Neutrophil (primary cell): ENCODE data around the gene PCARE.

Experiments used
- H3K27ac ChIP-seq: fragments of 200-600 bp; sonication (generic); 2 replicates; pipeline ENCODE4 v1.5.1; 2016; ENCODE audit warnings: mild to moderate bottlenecking, moderate library complexity
- H3K27me3 ChIP-seq: fragments of 200-600 bp; sonication (generic); 2 replicates; pipeline ENCODE4 v1.6.0; 2016; ENCODE audit warnings: mild to moderate bottlenecking
- H3K36me3 ChIP-seq: fragments of 200-600 bp; sonication (generic); 2 replicates; pipeline ENCODE4 v1.5.1; 2017
- H3K4me1 ChIP-seq, 2 experiments: fragments of 200-600 bp in 1 of 2; sonication (generic) in 1 of 2; 1 replicate in 1 of 2; 2 replicates in 1 of 2; pipeline versions ENCODE4 v1.5.1 to v1.6.1; 2013 to 2016; ENCODE audit warnings: low read depth in 1 of 2, low read length in 1 of 2, mild to moderate bottlenecking in 1 of 2, moderate library complexity in 1 of 2; ENCODE audit not compliant: control insufficient read depth in 1 of 2, insufficient read depth in 1 of 2
- H3K4me3 ChIP-seq, 2 experiments: fragments of 200-600 bp in 1 of 2; sonication (generic) in 1 of 2; 1 replicate in 1 of 2; 2 replicates in 1 of 2; pipeline ENCODE4 v1.5.1; 2013 to 2016; ENCODE audit warnings: low read depth in 1 of 2, low read length in 1 of 2, mild to moderate bottlenecking in 1 of 2, moderate library complexity in 1 of 2
- H3K9me3 ChIP-seq: fragments of 200-600 bp; sonication (generic); 2 replicates; pipeline ENCODE4 v1.5.1; 2016
- CTCF ChIP-seq: fragments of 200-600 bp; sonication (generic); IDR thresholded peaks from 2 replicates; pipeline ENCODE4 v1.5.1; 2016; ENCODE audit warnings: antibody characterized with exemption

PCARE gene

DNA sequence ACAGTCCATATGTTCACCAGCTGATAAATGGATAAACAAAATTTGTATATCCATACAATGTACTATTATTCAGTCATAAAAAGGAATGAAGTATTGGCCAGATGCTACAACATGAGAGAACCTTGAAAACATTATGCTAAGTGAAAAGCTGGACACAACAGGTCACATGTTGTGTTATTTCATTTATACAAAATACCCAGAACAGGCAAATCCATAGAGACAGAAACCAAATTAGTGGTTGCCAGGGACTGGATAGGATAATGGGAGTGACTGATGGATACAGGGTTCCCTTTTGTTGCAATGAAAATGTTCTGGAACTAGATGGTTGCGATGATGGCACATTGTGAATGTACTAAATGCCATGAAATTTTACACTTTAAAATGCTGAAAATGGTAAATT is 10.2 kb upstream of the PCARE start:
- no peak overlapping the region for H3K4me3 ChIP-seq
- H3K27me3 ChIP-seq, result no peaks in the 10 kb centered on the region
- H3K36me3 ChIP-seq, result no peaks in the 10 kb centered on the region
- TF ChIP-seq CTCF, result no peak
- H3K9me3 ChIP-seq, result no peaks in the 10 kb centered on the region
- H3K27ac ChIP-seq, result no peak overlapping the region
- H3K4me1 ChIP-seq, result peaks cover 13 to 15% of the 10 kb centered on the region in 2 experiments

- Histone ChIP-seq H3K4me3 (no peak overlapping the region), H3K27ac (no peak overlapping the region), H3K27me3 (no peaks in the 10 kb centered on the region), H3K9me3 (no peaks in the 10 kb centered on the region), H3K4me1 (peaks cover 13 to 15% of the 10 kb centered on the region in 2 experiments), H3K36me3 (no peaks in the 10 kb centered on the region)
- no peak for TF ChIP-seq CTCF
Measured at GRCh38 chr2:29082804-29083495, 8.6 kb upstream of the PCARE start.

GRCh38 chr2:29080886-29081743 is 6.8 kb upstream of the PCARE start:
- no peaks in the 10 kb centered on the region for H3K9me3 ChIP-seq
- H3K27ac ChIP-seq, result peak overlapping the region; percentile 10
- no peak for TF ChIP-seq CTCF
- H3K4me3 ChIP-seq, result no peak overlapping the region
- H3K36me3 ChIP-seq, result no peaks in the 10 kb centered on the region
- peaks cover 13 to 15% of the 10 kb centered on the region in 2 experiments for H3K4me1 ChIP-seq
- H3K27me3 ChIP-seq, result no peaks in the 10 kb centered on the region

GRCh38 chr2:29079887-29080286 is 5.6 kb upstream of the PCARE start:
- H3K4me3 ChIP-seq, result no peak overlapping the region
- no peaks in the 10 kb centered on the region for H3K27me3 ChIP-seq
- no peak for TF ChIP-seq CTCF
- H3K4me1 ChIP-seq, result peaks cover 13 to 15% of the 10 kb centered on the region in 2 experiments
- H3K36me3 ChIP-seq, result no peaks in the 10 kb centered on the region
- no peak overlapping the region for H3K27ac ChIP-seq
- no peaks in the 10 kb centered on the region for H3K9me3 ChIP-seq

DNA sequence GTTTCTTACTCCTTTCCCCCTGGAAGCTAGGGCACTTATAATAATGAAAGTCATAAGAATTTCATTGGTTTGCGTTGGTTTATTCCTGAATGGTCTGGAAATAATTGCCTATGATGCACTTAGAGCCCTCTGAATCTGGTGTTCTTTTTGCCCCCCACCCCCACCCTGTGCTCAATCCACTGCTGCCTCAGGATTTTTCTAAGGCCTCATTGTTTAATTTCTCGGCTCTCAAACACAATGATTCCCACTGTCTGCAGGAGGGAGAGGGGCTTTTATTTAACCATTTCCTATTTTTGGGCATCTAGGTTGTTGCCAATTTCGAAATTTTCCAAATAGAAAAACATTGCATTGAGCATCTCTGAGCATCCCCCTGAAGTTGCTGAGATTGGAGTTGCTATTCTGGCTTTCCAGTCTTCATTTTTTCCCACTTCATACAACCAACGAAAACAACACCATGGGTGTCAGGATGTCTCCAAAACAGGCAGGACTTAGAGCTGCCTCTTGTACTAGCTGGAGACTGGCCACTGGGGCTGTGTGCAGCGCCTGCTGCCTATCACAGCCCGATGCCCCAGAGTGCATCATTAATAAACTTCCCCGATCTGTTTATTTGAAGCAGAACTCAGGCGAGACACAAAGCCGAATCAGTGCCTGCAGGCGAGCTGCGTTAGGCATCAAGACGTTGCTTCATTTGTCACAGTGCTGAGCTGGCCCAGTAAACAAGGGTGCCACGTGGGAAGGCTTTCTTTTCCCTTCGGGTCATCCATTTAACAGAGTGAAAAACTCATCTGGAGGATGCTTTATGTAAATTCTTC is 1.8 kb upstream of the PCARE start:
- H3K27me3 ChIP-seq, result no peaks in the 10 kb centered on the region
- peaks cover 5 to 6% of the 10 kb centered on the region in 2 experiments for H3K4me1 ChIP-seq
- no peak overlapping the region for H3K27ac ChIP-seq
- H3K4me3 ChIP-seq, result no peak overlapping the region
- no peak for TF ChIP-seq CTCF
- no peaks in the 10 kb centered on the region for H3K36me3 ChIP-seq
- no peaks in the 10 kb centered on the region for H3K9me3 ChIP-seq
